Measurements from ENCODE around the gene RPL6.
"Not testable (repeated sequence)": the region's sequence is repeated elsewhere in the genome, so short reads cannot be mapped to it uniquely, and the experiment has no call there.

Gene RPL6

DNA sequence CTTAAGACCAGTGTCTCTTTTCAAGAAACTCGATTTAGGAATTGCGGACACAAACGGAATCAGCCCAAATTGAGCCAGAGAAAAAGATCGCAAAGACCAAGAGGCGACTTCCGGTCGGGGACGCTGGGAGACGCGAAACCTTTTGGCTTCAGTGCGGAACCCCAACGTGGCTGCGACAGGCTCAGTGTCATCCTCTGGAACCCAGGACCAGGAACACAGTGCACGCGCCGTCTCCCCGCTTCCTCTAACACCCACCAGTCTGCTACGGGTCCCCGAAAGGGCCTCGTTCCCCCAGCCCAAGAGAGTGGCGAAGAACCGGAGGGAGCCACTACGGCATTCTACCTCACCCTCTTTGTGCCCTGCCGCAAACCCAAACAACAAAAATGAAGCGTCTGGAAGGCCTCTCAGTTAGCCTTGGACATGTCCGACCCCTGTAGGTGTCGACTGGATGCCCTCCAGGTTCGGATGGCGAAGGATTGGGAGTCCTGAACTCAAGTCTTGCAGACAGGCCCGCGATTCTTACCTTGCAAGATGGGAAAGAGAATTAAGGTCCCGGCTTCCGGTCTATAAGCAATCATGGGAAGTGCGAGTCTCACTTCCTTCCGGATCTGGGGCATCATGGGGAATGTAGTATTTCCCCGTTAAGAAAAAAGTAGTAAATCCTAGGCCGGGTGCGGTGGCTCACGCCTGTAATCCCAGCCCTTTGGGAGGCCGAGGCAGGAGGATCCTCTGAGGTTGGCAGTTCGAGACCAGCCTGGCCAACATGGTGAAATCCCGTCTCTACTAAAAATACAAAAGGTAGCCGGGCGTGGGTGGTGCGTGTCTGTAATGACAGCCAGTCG lies at the start of gene RPL6:
TSS of gene RPL6 (minus strand) at position 542 of the 842 bp plus-strand sequence. CDS start 949 bp downstream, outside the sequence.
- DNase-seq (ENCODE audit: extremely low read depth, low read depth) = peak; percentile 89
- H3K4me3 ChIP-seq (replicated peaks; ENCODE audit: low read depth, low read length) = peak within 1 kb of the TSS; percentile 97
- TF ChIP-seq, protein P1, sequence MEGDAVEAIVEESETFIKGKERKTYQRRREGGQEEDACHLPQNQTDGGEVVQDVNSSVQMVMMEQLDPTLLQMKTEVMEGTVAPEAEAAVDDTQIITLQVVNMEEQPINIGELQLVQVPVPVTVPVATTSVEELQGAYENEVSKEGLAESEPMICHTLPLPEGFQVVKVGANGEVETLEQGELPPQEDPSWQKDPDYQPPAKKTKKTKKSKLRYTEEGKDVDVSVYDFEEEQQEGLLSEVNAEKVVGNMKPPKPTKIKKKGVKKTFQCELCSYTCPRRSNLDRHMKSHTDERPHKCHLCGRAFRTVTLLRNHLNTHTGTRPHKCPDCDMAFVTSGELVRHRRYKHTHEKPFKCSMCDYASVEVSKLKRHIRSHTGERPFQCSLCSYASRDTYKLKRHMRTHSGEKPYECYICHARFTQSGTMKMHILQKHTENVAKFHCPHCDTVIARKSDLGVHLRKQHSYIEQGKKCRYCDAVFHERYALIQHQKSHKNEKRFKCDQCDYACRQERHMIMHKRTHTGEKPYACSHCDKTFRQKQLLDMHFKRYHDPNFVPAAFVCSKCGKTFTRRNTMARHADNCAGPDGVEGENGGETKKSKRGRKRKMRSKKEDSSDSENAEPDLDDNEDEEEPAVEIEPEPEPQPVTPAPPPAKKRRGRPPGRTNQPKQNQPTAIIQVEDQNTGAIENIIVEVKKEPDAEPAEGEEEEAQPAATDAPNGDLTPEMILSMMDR (IDR thresholded peaks at IDR 0.05; ENCODE audit: low read depth, low read length, missing control alignments) = no peak

DNA sequence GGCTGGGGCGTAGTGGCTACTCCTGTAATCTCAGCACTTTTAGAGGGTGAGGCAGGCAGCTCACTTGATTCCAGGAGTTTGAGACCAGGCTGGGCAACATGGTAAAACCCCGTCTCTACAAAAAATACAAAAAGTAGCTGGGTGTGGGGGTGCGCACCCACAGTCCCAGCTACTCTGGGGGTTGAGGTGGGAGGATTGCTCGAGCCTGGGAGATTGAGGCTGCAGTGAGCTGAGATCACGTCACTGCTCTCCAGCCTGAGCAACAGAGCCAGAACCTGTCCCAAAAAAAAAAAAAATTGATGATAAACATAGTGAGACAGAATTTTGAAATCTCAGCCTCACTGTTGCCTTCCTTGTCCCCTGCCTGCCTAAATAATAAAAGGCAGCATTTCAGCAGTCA lies 49.3 kb upstream of the RPL6 start:
- TF ChIP-seq, protein P1 (IDR thresholded peaks at IDR 0.05; ENCODE audit: low read depth, low read length, missing control alignments) = no peak
- no peak for DNase-seq (ENCODE audit: extremely low read depth, low read depth)
- no peak overlapping the region for H3K4me3 ChIP-seq (replicated peaks; ENCODE audit: low read depth, low read length)

DNA sequence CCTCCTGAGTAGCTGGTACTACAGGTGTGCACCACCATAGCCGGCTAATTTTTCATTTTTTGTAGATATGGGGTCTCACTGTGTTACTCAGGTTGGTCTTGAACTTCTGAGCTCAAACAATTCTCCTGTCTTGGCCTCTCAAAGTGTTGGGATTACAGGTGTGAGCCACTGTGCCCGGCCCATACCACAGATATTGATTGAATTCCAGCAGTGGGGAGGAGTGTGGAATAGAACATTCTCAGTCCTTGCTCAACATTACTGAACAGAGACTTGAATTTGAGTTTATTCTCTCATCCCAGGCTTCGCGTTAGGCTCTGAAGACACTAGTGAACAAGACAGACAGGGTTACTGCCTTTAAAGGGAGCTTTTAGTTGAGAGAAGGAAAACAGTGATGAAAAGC lies 48.9 kb upstream of the RPL6 start:
- TF ChIP-seq, protein P1 (IDR thresholded peaks at IDR 0.05; ENCODE audit: low read depth, low read length, missing control alignments) = no peak
- no peak for DNase-seq (ENCODE audit: extremely low read depth, low read depth)
- H3K4me3 ChIP-seq (replicated peaks; ENCODE audit: low read depth, low read length) = no peak overlapping the region

DNA sequence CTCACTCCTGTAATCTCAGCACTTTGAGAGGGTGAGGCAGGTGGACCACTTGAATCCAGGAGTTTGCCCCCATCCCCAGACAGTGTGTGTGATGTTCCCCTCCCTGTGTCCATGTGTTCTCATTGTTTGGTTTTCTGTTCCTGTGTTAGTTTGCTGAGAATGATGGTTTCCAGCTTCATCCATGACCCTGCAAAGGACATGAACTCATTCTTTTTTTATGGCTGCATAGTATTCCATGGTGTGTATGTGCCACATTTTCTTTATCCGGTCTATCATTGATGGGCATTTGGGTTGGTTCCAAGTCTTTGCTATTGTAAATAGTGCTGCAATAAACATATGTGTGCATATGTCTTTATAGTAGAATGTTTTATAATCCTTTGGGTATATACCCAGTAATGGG lies 47.7 kb upstream of the RPL6 start:
- not testable (repeated sequence) for H3K4me3 ChIP-seq (replicated peaks; ENCODE audit: low read depth, low read length)

DNA sequence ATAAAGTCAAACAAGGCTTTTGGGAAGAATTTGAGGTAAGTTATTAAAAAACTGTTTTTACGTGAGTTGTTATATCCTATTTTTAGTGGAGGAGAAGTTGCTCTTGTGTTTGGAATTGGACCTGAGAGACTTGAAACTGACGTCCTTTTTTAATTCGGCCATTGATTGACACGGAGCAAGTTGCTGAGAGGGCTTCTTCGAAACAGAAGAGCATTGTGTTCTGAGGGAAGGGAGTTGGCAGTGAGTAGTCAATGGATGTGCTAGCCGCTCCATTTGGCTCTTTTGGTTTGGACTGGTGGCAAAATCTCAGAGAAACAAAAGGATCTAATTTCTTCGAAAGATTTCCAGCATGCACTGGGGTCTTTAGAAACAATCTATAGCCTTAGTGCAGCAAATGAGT lies 46.6 kb upstream of the RPL6 start:
- H3K4me3 ChIP-seq (replicated peaks; ENCODE audit: low read depth, low read length) = no peak overlapping the region
- no peak for DNase-seq (ENCODE audit: extremely low read depth, low read depth)
- TF ChIP-seq, protein P1 (IDR thresholded peaks at IDR 0.05; ENCODE audit: low read depth, low read length, missing control alignments) = no peak

More for the DNA sequence above, 47.7 kb upstream of the RPL6 start:
- not testable (repeated sequence) for DNase-seq (ENCODE audit: extremely low read depth, low read depth)

DNA sequence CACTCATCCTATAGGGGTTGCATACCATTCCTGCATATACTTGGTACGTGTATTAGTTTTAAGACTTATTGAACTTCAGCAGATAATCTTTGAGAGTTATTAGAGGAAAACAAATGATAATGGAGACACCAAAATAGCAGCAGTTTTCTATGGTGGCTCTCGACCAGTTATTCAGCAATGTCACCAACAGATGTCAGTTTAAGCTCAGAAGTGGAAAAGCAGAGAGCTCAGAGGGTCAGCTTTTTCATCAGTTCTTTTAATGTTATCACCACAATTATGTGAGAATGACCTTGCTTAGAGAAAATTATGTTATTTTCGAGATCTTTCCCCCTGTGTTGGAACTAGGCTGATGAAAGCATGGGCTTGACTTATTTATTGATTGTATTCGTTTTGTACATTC lies 41.3 kb upstream of the RPL6 start:
- H3K4me3 ChIP-seq (replicated peaks; ENCODE audit: low read depth, low read length) = no peak overlapping the region
- TF ChIP-seq, protein P1 (IDR thresholded peaks at IDR 0.05; ENCODE audit: low read depth, low read length, missing control alignments) = no peak
- no peak for DNase-seq (ENCODE audit: extremely low read depth, low read depth)

DNA sequence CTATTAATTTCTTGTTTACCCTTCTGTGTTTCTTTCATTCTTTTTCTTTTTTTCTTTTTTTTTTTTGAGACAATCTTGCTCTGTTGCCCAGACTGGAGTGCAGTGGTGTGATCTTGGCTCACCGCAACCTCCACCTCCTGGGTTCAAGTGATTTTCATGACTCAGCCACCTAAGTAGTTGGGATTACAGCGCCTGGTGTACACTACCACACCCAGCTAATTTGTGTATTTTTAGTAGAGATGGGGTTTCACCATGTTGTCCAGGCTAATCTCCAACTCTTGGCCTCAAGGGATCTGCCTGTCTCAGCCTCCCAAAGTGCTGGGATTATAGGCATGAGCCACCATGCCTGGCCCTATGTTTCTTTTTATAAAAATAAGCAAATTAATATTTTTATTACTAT lies 38.8 kb upstream of the RPL6 start:
- not testable (repeated sequence) for DNase-seq (ENCODE audit: extremely low read depth, low read depth); H3K4me3 ChIP-seq (replicated peaks; ENCODE audit: low read depth, low read length)

DNA sequence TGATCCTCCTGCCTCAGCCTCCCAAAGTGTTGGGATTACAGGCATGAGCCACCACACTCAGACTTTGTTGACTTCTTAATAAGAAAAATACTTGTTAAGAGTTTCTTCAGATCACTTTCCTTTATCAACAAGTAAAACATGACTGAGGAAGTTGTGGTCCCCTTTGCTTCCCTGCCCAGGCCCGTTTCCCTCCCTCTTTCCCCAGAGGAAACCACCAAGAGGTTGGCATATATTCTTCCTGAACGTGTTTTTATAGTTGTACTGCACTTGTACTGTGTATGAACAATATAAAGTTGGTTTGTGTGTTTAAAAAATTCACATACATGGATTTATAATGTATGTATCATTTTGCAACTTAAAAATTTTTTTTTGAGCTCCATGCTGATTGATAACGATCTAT lies 37.7 kb upstream of the RPL6 start:
- TF ChIP-seq, protein P1 (IDR thresholded peaks at IDR 0.05; ENCODE audit: low read depth, low read length, missing control alignments) = no peak

More for the DNA sequence above, 37.7 kb upstream of the RPL6 start:
- no peak for DNase-seq (ENCODE audit: extremely low read depth, low read depth)
- H3K4me3 ChIP-seq (replicated peaks; ENCODE audit: low read depth, low read length) = no peak overlapping the region
